ENCODE measurements around the gene HSD17B14. TPM values are rescaled to one million over a fixed set of nuclear protein-coding genes. Genes with fewer than 3 reads are reported as not detected.

The HSD17B14 gene
- total and polyA plus RNA-seq, 4 donors = 13.7 to 18.9 (median 15.2) TPM

GRCh38 chr19:48822514-48822913 lies 13.8 kb downstream of the HSD17B14 start:
- H3K4me1 ChIP-seq (ENCODE audit: control insufficient read depth in 1 of 2, insufficient read depth in 2 of 2, low read length in 2 of 2) = no peaks in the 10 kb centered on the region
- no peaks in the 10 kb centered on the region for H3K27me3 ChIP-seq (ENCODE audit: control insufficient read depth in 1 of 2, insufficient read depth in 2 of 2, low read length in 1 of 2)
- 99 to 100% methylated on average over 2 of the region's 2 CpGs for WGBS, 2 donors
- no peak overlapping the region for H3K27ac ChIP-seq (ENCODE audit: low read depth in 1 of 2, low read length in 2 of 2)
- H3K4me3 ChIP-seq (ENCODE audit: low read length in 2 of 2) = no peak overlapping the region
- intact Hi-C loops (cut with DNase I) = no loop called here
- DNase-seq = no peak
- no peaks in the 10 kb centered on the region for H3K9me3 ChIP-seq (ENCODE audit: control insufficient read depth, low read length)
- ATAC-seq (ENCODE audit: low FRiP score) = no peak
- no peaks in the 10 kb centered on the region for H3K36me3 ChIP-seq (ENCODE audit: control insufficient read depth in 1 of 2, insufficient read depth in 2 of 2, low read length in 1 of 2)

DNA sequence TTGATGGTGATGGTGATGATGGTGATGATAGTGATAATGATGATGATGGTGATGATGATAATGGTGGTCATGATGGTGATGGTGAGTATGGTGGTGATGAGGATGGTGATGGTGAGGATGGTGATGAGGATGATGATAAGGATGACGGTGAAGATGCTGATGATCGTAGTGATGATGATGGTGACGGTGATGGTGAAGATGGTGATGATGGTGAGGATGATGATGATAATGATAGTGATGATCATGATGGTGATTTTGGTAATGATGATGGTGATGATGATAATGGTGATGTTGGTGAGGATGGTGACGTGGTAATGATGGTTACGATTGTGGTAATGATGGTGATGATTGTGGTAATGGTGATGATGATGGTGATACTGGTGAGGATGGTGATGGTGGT lies 14.7 kb downstream of the HSD17B14 start:
- intact Hi-C loops (cut with DNase I) = no loop called here
- ATAC-seq (ENCODE audit: low FRiP score) (no peak), DNase-seq (no peak)
- 76 to 77% methylated on average over 5 of the region's 5 CpGs for WGBS, 2 donors
- Histone ChIP-seq H3K9me3 (ENCODE audit: control insufficient read depth, low read length) (no peaks in the 10 kb centered on the region), H3K4me1 (ENCODE audit: control insufficient read depth in 1 of 2, insufficient read depth in 2 of 2, low read length in 2 of 2) (no peaks in the 10 kb centered on the region), H3K4me3 (ENCODE audit: low read length in 2 of 2) (no peak overlapping the region), H3K27ac (ENCODE audit: low read depth in 1 of 2, low read length in 2 of 2) (no peak overlapping the region), H3K27me3 (ENCODE audit: control insufficient read depth in 1 of 2, insufficient read depth in 2 of 2, low read length in 1 of 2) (no peaks in the 10 kb centered on the region), H3K36me3 (ENCODE audit: control insufficient read depth in 1 of 2, insufficient read depth in 2 of 2, low read length in 1 of 2) (no peaks in the 10 kb centered on the region)

DNA sequence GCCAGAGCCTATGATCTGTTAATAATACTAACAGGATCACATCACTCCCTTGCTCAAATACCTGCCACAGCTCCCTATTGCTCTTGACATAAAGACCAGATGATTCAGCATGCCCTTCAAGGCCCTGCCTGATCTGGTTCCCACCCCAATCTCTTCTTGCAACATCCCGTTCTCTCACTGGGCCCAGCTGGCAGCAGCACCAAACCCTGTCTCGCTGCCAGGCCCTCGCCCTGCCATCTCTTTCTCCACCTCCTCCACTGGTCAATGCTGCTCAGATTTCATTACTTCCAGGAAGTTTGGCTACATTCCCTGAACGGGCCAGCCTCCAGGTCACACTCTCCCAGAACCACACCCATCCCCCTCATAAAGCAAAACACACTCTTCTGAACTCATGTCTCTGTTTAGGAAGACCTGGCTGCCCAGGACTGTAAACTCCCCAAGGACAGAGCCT lies 16.9 kb downstream of the HSD17B14 start:
- Histone ChIP-seq H3K4me3 (ENCODE audit: low read length in 2 of 2) (no peak overlapping the region), H3K9me3 (ENCODE audit: control insufficient read depth, low read length) (no peaks in the 10 kb centered on the region), H3K36me3 (ENCODE audit: control insufficient read depth in 1 of 2, insufficient read depth in 2 of 2, low read length in 1 of 2) (no peaks in the 10 kb centered on the region), H3K4me1 (ENCODE audit: control insufficient read depth in 1 of 2, insufficient read depth in 2 of 2, low read length in 2 of 2) (no peaks in the 10 kb centered on the region), H3K27ac (ENCODE audit: low read depth in 1 of 2, low read length in 2 of 2) (peak overlapping the region in 1 of 2 donors; percentile 4), H3K27me3 (ENCODE audit: control insufficient read depth in 1 of 2, insufficient read depth in 2 of 2, low read length in 1 of 2) (no peaks in the 10 kb centered on the region)
- DNase-seq (peak; percentile 89 to 90), ATAC-seq (ENCODE audit: low FRiP score) (peak; percentile 91)
- intact Hi-C loops (cut with DNase I) = no loop called here
- WGBS, 2 donors = 4 to 10% methylated on average over 4 of the region's 4 CpGs

- Histone ChIP-seq H3K4me3 (ENCODE audit: low read length in 2 of 2) (no peak overlapping the region), H3K27me3 (ENCODE audit: control insufficient read depth in 1 of 2, insufficient read depth in 2 of 2, low read length in 1 of 2) (no peaks in the 10 kb centered on the region), H3K4me1 (ENCODE audit: control insufficient read depth in 1 of 2, insufficient read depth in 2 of 2, low read length in 2 of 2) (no peaks in the 10 kb centered on the region), H3K9me3 (ENCODE audit: control insufficient read depth, low read length) (no peaks in the 10 kb centered on the region), H3K27ac (ENCODE audit: low read depth in 1 of 2, low read length in 2 of 2) (no peak overlapping the region), H3K36me3 (ENCODE audit: control insufficient read depth in 1 of 2, insufficient read depth in 2 of 2, low read length in 1 of 2) (no peaks in the 10 kb centered on the region)
- 83 to 86% methylated on average over 9 of the region's 9 CpGs for WGBS, 2 donors
- DNase-seq (no peak), ATAC-seq (ENCODE audit: low FRiP score) (no peak)
- intact Hi-C loops (cut with DNase I) = no loop called here
These were observed 18.0 kb downstream of the HSD17B14 start for GRCh38 chr19:48818234-48818820.

DNA sequence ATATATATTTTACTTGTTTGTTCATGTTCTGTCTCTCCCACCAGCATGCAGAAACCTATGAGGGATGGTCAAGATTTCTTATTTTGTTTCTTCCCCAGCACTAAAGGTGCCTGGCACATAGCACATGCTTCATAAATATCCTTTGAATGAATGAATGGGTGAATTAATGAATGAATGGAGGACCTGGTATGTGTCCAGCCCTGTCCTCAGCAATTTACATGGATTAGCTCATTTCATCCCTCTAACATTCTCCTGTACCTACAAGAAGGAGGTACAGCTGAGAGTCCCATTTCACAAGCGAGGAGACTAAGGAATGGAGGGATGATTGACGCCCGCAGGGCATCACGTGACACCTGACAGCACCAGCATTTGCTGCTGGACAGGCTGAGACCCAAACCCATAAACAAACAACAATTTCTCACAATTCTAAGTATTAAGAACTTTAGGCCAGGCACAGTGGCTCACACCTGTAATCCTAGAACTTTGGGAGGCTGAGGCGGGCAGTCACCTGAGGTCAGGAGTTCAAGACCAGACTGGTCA lies 18.6 kb downstream of the HSD17B14 start:
- no peaks in the 10 kb centered on the region for H3K9me3 ChIP-seq (ENCODE audit: control insufficient read depth, low read length)
- no peaks in the 10 kb centered on the region for H3K4me1 ChIP-seq (ENCODE audit: control insufficient read depth in 1 of 2, insufficient read depth in 2 of 2, low read length in 2 of 2)
- no peaks in the 10 kb centered on the region for H3K27me3 ChIP-seq (ENCODE audit: control insufficient read depth in 1 of 2, insufficient read depth in 2 of 2, low read length in 1 of 2)
- no peak for DNase-seq
- 90 to 95% methylated on average over 5 of the region's 5 CpGs for WGBS, 2 donors
- no peak for ATAC-seq (ENCODE audit: low FRiP score)
- no peak overlapping the region for H3K4me3 ChIP-seq (ENCODE audit: low read length in 2 of 2)
- intact Hi-C loops (cut with DNase I) = no loop called here
- H3K36me3 ChIP-seq (ENCODE audit: control insufficient read depth in 1 of 2, insufficient read depth in 2 of 2, low read length in 1 of 2) = no peaks in the 10 kb centered on the region
- no peak overlapping the region for H3K27ac ChIP-seq (ENCODE audit: low read depth in 1 of 2, low read length in 2 of 2)

GRCh38 chr19:48815870-48816501 lies 20.3 kb downstream of the HSD17B14 start:
- peak overlapping the region in 1 of 2 donors; percentile 23 for H3K27ac ChIP-seq (ENCODE audit: low read depth in 1 of 2, low read length in 2 of 2)
- DNase-seq = no peak
- 56 to 64% methylated on average over 14 of the region's 14 CpGs for WGBS, 2 donors
- H3K4me3 ChIP-seq (ENCODE audit: low read length in 2 of 2) = no peak overlapping the region
- H3K9me3 ChIP-seq (ENCODE audit: control insufficient read depth, low read length) = no peaks in the 10 kb centered on the region
- ATAC-seq (ENCODE audit: low FRiP score) = no peak
- no peaks in the 10 kb centered on the region for H3K4me1 ChIP-seq (ENCODE audit: control insufficient read depth in 1 of 2, insufficient read depth in 2 of 2, low read length in 2 of 2)
- intact Hi-C loops (cut with DNase I) = no loop called here
- no peaks in the 10 kb centered on the region for H3K27me3 ChIP-seq (ENCODE audit: control insufficient read depth in 1 of 2, insufficient read depth in 2 of 2, low read length in 1 of 2)
- H3K36me3 ChIP-seq (ENCODE audit: control insufficient read depth in 1 of 2, insufficient read depth in 2 of 2, low read length in 1 of 2) = no peaks in the 10 kb centered on the region

- no peak overlapping the region for H3K27ac ChIP-seq (ENCODE audit: low read depth in 1 of 2, low read length in 2 of 2)
- intact Hi-C loops (cut with DNase I) = no loop called here
- no peak for DNase-seq
- no peaks in the 10 kb centered on the region for H3K27me3 ChIP-seq (ENCODE audit: control insufficient read depth in 1 of 2, insufficient read depth in 2 of 2, low read length in 1 of 2)
- no peaks in the 10 kb centered on the region for H3K9me3 ChIP-seq (ENCODE audit: control insufficient read depth, low read length)
- WGBS, 2 donors = 81 to 91% methylated on average over 6 of the region's 6 CpGs
- ATAC-seq (ENCODE audit: low FRiP score) = no peak
- no peaks in the 10 kb centered on the region for H3K36me3 ChIP-seq (ENCODE audit: control insufficient read depth in 1 of 2, insufficient read depth in 2 of 2, low read length in 1 of 2)
- H3K4me1 ChIP-seq (ENCODE audit: control insufficient read depth in 1 of 2, insufficient read depth in 2 of 2, low read length in 2 of 2) = no peaks in the 10 kb centered on the region
- H3K4me3 ChIP-seq (ENCODE audit: low read length in 2 of 2) = no peak overlapping the region
These were observed 21.4 kb downstream of the HSD17B14 start for GRCh38 chr19:48814895-48815294.

DNA sequence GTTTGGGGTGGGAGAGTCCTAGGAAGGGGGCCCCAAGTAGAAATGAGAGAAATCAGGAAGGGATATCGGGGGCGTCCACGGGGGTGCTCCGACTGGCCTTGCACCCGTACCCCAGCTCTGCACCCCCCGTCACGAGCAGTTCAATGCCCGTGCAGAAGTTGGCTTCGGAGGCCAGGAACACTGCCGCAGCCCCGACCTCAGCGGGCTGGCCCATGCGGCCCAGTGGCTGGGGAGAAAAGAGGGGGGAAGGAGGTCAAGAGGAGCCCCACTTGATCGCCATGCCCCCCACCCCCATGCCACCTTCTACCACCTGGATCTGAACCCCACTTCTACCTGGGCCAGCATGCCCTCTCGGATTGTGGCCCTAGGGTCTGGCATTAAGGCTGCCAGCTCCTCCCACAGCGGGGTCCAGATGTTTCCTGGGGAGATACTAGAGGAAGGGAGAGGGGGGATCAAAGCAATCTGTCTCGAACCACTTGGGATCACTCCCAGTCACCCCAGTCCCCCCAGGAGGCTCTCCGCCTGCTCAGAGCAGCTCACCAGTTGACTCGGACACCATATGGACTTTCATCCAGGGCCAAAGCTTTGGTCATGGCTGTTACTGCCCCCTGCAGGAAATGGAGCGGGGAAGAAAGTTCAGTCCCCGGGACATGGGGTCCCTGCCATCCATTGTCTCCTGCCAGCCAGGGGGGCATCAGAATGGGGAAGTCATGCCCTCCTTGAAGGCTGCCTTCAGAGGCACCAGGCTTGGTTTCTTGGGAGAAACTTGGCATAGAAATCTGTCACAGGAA lies 23.0 kb downstream of the HSD17B14 start:
- no peaks in the 10 kb centered on the region for H3K4me1 ChIP-seq (ENCODE audit: control insufficient read depth in 1 of 2, insufficient read depth in 2 of 2, low read length in 2 of 2)

More for the DNA sequence above, 23.0 kb downstream of the HSD17B14 start:
- Histone ChIP-seq H3K36me3 (ENCODE audit: control insufficient read depth in 1 of 2, insufficient read depth in 2 of 2, low read length in 1 of 2) (no peaks in the 10 kb centered on the region), H3K27me3 (ENCODE audit: control insufficient read depth in 1 of 2, insufficient read depth in 2 of 2, low read length in 1 of 2) (no peaks in the 10 kb centered on the region), H3K9me3 (ENCODE audit: control insufficient read depth, low read length) (no peaks in the 10 kb centered on the region), H3K27ac (ENCODE audit: low read depth in 1 of 2, low read length in 2 of 2) (peak overlapping the region in 1 of 2 donors; percentile 93), H3K4me3 (ENCODE audit: low read length in 2 of 2) (no peak overlapping the region)
- WGBS, 2 donors = 89 to 90% methylated on average over 21 of the region's 21 CpGs
- intact Hi-C loops (cut with DNase I) = no loop called here
- ATAC-seq (ENCODE audit: low FRiP score) = no peak
- no peak for DNase-seq
